Measurements from ENCODE around the gene TLL2.

Gene TLL2

DNA sequence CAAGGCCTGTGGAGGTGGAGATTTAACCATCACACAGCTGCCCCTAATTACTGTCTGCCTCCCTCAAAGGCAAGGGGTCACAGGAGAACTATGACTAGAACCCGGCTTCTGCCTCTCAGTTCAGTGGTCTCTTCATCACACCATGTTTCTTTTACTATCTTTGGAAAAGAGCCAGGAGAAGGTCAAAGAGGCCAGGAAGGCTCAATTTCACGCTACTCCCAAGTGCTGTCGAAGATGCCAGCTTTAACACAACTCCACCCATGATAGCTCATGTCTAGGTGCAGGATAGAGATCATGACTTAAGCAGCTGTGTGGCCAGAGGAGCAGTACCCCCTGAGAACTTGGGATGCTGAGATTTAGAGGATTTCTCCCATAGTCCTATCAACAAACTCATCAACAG, 94.4 kb downstream of the TLL2 start:
- DNase-seq, result no peak

DNA sequence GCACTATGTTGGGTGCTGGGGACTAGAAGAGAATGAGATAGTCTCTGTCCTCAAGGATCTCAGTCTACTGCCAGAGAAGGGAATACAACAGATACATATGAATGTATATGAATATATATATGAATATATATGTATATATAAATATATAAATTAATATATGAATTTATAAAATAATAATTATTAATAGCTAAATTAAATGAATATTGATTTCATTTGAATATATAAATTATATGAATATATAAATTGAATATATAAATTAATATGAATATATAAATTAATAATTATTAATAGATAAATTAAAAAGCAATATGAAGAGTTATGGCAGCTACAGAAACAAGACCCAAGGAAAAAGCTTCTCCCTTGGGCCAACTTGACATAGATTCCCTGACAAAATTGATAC, 95.1 kb downstream of the TLL2 start:
- no peak for DNase-seq

DNA sequence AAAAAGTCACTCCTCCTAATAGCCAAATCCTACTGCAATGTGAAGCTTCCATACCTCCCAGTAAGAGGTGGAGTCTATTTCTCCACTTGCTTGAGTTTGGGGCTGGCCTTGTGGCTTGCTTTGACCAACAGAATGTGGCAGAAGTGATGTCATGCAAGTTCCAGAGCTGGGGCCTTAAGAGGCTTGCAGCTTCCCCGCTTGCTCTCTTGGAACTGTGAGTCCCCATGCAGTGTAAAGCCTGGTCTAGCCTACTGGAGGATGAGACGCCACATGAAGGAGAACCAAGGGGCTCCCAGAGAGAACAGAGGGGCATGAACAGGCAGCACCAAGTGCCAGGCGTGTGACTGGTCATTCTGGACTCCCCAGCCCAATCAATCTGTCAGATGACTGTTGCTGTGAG, 96.3 kb downstream of the TLL2 start:
- no peak for DNase-seq

DNA sequence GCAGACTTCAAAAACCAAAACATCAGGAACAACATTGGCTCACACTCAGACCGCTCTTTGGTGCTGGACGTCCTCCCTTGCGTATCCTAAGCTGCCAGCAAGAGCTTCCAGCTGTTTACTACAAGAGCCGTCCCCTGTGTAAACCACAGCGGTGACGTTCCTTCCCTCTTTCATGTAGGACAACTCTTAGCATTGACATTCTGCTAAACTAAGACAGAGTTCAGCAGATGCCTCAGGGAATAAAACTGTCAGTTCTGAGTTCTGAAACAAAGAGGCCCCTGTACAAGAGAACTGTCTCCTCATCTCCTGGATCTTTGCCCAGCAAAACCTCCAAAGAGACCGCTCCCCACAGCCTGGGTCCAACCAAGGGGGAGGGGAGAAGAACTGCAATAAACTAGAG, 97.1 kb downstream of the TLL2 start:
- no peak for DNase-seq

DNA sequence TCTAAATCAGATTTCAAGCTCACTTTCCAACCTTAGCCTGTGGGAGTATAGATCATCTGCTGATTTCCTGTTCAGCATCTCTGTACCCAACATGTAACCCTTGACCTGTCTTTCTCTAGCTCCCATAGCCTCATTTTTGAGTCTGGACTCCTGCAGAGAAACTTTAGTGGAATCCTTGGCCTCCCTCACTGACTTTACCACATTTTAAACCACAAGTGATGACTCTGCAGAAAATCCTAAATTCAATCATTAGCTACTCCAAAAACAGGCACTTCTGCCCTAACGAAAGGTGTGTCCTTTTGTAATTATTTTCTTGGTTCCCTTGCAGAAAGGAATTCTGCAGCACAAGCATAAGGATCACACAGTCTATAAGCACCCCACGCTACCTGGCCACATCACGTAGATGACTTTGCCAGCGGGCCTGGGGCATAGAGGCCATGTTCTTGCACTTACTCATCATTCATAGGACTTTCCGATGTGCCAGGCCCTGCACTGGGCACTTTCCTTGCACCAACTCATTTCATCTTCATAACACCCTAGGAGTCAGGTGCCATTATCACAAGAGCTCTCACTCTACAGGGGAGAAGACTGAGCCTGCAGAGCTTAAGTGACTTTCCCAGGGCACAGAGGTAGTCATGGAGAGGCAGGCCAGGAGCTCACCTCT, 97.7 kb downstream of the TLL2 start:
- DNase-seq, result no peak

DNA sequence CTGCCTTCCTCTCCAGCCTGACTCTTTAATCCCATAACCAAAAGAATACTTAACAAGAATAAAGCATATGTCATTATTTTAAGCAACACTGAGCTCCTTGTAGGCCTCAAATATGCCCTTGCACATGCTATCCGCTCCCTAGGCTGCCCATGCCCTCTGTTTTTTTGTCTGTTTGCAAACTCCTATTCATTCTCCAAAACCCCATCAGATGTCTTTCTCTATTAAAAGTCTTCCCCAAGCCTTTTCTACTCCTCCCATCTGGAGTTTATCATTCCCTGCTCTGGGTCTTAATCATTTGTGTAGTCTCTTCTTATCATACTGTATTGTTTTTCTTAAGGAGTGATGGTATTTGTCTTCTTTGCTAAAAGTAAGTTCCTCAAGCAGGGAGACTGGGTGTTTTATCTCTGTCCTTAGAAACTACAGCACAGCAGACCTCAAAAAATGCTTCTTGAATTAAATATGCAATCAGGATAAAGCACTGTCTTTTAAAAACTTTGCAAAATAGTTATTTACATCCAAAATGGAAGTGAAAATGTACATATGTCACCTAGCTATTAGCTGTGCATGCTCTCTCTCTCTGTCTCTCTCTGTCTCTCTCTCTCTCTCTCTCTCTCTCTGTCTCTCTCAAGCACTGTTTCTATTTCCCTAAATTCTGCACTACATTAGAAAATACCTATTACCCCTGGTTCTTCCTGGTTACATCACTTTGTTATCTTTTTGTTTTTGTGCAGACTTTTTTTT, 98.4 kb downstream of the TLL2 start:
- DNase-seq, result no peak

DNA sequence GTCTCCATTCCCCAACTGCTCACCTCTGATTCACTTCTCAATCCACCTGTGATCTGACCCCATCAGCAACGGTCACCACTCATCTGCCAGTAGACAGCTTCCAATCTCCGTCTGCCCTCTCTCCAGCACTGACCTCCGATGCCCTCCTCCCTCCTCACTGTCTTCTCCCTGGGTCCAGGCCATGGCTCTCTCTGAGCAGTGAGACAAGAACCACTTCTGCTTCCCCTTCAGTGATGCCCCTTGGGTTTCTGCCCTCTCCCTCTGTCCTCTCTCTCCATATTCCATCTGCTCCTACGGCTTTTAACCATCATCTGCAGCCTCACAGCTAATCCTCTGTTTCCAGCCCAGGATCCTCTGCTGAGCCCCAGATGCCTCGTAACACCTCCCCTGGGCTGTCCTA, 99.4 kb downstream of the TLL2 start:
- no peak for DNase-seq

DNA sequence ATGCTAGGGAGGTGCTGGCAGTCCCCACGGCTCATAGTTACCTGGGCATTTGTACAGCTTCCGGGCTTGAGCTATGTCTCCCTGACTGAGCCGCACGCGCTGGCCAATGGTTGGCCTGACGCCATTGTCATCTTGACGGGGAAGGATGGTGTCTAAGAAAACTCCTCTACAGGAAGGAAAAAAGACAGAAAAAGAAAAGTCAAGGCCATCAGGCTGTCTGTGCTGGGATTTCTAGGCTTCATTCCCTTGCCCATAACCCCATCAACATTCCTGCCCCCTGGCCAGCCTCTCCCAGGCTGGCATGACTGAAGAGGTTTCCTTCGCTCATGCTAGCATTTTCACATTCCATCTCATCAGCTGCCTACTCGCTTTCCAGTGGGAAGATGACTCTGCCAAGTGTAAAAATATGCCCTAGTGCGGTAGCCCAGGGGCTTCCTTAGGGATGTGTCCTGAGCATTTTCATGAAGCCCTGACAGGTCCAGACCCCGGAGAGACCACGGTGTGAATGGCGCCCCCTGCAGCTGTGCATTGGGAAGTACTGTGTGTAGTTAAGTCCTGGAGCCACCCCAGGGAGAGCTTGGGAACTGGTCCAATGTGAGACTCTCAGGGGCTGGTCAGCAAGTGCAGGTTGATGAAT, 100.5 kb downstream of the TLL2 start:
- no peak for DNase-seq

DNA sequence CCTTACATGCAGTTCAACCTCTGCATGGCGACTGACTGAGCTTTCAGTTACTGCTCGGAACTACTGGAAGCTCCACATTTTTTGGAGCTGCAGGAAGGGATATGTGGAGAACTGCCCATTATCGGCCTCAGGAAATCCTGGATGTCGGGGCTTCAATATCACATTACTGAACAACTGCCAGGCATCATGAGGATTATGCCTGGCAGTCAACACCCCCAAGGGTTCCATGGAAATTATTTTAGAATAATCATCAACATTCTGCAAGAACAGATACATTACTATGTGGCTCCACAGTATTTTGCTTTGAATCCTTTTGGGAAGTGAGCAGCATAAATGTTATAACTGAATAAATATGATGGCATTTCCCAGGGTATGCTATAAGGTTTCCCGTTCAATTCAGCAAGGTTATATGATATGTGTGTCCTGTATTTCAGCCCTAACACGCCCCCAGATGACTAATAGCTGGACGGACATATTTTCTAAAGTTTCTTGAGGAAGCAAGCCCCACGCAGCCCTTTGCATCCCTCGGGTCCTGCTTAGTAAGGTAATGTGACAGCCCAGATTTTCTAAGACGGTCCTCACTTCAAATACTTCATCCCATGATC, 101.9 kb downstream of the TLL2 start:
- DNase-seq, result no peak

DNA sequence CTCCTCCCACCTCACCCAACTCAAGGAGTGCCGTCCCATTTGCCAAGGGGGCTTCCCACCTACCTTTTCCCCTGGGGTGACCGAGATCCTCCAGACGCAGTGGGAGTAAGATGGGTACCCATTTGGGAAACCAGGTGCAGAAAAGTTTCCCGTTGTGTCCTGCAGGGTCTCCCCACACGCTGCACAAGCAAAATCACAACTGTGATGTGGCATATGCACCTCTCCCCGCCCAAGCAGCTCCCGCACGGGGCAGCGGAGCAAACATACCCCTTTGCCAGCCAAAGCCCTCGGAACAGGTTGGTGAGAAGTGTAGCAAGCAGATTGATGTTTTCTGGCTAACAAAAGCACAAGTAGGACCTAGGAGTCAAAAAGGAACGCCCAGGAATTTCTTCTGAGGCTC, 103.4 kb downstream of the TLL2 start:
- no peak for DNase-seq

DNA sequence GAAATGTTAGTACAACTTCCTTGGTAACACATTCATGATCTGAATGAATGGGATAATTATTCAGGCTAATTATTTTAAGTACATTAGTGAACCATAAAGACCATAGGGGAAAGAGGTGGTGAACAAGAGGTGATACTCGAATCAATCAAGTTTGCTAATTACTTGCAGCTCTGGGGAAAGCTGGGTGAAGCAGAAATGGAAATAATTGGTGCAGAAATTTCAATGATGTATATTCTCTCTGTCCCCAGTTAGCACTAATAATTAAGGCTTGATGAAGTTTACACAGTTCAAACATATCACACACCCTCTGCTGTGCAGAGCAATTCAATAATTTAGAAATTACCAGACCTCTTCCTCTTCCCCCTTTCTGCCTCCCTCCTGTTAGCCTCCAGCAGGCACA, 105.5 kb downstream of the TLL2 start:
- DNase-seq, result no peak

DNA sequence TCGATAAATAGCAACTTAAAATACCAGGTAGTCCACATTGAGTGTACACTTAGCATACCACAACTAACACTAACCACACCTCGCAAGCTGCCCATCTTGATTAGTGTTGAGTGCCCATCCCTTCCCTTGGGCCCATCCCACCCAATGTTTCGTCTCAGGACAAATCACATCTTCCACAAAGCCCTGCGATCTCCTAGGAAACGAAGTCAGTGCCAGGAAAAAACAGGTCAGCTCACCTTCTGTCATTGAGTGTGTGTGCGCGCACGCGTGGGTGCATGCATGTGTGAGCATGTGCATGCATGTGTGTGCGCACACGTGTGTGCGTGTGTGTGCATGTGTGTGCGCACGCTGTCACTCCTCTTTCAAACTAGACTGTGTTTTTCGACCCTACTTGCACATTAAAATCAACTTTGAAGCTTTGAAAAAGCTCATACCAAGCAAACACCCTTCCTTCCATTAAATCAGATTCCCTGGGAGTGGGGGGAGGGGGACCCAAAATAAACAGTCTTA, 106.1 kb downstream of the TLL2 start:
- no peak for DNase-seq

DNA sequence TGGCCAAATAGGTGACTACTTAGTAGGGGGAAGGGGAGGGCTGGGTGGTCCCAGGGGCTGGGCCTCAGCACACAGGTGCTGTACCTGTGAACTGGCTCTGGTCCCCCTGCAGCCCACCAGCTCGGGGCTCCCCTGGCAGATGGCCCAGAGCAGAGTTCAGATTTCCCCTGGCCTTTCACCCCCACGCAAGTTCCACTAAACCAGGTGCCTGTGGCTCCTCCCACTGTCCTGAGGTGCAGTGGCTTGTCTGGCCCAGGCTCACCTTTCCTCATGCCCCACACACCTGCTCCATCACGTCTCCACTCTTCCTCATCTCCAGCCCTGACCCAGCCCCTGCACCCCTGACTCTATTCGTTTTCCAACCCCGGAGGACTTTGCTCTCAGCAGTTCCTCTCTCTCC, 107.6 kb downstream of the TLL2 start:
- DNase-seq, result no peak

DNA sequence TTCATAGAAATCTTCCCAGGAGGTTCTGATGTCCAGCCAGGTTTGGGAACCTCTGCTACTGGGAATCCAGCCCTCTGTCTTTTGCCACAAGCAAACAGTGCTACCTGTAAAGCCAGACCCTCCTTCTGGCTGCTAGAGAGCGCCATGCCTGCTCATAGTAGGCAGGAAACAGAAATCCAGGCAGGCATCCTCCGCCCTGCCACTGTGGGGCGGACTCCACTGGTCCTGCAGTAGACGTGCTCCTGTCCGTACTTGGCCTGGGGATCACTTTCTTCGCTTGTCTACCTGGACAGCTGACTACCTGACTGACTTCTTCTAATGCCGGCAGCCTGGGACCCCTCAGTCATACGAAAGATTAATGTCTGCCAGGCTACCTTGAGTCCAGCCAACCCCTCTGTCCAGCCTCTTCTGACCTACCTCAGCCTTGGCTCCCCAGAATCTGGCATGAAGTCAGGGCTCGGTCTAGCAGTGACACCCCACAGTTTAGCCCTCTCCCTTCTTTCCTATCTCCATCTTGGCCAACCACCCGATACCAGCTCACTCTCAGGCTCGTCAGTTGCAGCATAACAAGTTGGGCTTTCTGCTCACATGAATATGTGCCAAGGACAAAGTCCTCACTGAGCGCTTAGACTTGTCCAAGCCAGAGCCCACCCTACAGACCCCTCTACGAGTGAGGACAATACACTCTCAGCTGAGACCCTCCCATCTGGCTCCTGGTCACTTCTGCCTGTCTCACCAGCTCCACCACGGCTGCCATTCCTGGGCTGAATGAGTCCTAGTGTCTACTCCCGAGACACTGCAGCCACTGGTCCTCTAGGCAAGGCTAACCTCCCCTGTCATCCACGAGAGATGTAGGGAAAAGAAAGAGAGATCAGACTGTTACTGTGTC, 111.1 kb downstream of the TLL2 start:
- no peak for DNase-seq

DNA sequence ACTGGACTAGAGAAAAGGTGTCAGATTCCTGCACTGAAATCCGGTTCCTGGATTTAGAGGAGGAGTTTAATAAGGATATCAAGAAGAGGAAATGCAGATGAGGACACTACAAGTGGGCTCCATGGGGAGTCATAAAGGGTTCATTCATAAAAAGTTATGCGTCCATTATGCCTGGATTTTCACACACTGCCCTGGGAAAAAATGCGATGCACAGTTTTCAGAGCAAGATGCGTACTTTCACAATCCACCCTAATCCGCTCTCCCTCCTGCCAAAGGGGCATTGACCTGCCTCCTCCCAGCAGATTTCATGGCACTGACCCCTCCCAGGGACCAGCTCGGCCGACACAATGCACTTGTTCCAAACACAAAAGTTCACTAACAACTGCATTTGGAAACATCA, 112.7 kb downstream of the TLL2 start:
- DNase-seq, result no peak

DNA sequence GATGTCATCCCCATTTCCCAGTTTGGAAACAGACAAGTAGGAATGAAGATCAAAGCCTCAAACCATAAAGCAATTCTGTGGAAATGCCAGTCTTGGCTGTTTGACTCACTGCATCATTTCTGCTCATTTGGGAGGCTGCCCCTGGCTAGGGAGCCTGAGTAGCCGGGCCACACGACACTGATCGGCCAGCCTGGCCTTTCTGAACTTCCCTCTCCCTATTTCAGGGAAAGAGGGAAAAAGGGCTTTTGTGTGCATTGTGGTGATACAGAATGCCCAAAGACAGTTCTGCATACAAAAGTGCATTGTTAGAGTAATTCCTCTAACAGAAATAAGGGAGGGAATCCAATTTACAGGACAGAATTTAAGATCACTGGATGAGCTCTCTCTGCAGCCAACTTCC, 113.3 kb downstream of the TLL2 start:
- DNase-seq, result no peak

DNA sequence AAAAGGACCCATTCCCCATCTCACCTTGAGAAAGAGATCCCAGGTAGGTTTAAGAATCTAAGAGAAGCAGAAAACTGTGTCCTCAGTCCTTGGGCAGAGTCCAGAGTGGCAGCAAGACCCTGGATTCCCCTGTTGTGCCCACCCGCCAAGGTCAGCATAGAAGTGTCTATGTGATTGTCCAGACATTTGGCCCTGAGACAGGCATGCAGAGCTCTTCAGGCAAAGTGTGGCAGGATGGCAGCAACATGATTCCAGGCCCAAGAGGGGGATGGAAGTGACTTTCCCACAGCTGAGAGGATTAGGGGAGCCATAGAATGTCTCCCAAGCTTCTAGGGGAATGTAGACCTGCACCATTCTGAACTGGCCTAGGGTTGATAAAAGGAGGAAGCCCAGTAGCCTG, 115.8 kb downstream of the TLL2 start:
- no peak for DNase-seq

DNA sequence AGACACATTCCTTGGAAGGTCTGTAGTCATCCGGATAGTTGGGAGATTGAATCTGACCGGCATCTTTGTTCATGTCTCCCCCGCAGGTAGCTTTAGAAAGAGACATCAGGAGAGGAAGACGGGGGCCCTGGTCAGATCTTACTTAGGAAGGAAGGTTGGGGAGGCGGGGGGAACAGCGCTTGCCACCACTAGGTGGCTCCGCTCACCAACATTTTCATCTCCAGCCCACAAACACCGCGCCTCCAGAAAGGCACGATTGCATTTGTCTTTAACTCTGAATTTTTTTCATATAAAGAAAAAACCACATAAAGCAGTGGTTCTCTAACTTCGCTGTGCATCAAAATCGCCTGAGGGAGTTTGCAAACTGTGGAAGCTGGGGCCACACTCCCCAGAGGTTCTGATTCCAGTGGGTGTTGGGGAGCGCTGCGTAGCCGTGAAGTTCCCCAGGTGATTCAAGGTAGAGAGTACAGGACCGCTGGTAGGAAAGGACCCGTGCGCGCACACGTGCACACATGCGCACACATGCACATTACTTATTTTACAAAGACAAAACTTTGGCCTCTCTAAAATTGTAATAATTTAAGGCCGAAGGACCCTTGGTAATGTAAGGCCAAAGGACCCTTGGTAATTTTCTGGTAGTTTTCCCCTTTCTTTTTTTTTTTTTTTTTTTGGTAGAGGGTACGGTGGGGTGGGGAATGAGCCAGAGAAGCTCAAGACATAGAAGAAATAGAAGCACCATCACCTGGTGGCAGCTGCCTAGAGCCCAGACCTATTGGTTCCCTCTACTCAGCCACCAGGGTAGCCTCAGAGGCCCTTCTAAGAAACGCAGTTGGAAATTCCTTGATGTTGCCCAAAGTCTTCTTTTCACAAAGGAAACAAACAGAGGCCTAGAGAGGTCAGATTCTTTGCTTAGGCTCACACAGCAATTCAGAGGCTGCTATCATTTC, 117.5 kb downstream of the TLL2 start:
- no peak for DNase-seq

DNA sequence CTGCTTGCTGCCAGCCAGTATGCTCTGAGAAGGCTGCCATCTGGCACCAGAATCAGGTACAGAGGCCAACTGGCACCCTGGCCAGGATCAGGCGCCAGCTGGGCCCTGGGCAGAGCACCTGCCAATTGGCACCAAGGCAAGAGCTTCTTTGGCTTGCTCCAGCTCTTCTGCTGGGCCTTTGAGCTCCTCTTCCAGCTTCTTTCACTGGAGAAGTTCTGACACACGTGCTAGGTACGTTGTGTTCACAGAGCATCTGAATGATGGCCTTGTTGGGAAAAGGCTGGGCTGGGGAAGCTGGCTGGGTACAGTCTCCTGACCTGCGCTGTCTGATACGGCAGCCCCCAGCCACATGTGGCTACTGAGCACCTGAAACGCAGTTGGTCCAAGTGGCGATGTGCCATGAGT, 123.3 kb downstream of the TLL2 start:
- no peak for DNase-seq

DNA sequence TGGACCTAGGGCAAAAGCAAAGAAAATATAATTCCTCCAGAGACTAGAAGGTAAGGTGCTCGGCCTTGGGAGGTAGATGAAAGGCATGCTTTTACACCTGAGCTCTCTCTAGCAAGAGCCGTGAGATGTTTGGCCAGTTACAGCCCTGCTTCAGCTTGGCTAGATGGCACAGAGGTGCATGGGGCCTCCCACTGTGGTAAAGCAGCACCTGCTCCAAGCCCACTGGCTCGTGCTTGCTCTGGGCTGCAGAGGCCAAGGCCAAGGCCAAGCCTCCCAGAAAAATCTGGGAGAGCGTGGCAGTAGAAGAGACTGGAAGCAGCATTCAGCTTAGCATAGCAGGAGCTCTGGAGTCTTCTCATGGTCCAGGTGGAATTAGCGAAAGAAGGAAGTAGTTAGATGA, 123.9 kb downstream of the TLL2 start:
- no peak for DNase-seq

DNA sequence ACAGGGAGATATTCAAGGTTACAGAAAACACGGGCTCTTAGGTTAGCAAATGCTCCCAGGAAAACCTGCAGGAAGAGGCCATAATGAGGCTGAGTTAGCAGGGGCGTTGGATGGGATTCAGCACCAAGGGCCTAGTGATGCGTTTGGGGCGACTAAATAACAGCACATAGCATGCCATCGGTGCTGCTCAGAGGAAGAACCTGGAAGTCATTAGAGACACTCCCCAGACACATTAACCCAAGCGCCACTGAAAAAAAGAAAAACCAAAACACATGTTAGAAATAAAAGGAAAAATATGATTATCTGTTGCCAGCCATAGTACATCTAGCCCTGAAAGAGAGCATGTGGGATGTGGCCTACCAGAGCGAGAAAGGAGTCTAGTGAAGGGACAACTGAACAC, 126.1 kb downstream of the TLL2 start:
- DNase-seq, result no peak

DNA sequence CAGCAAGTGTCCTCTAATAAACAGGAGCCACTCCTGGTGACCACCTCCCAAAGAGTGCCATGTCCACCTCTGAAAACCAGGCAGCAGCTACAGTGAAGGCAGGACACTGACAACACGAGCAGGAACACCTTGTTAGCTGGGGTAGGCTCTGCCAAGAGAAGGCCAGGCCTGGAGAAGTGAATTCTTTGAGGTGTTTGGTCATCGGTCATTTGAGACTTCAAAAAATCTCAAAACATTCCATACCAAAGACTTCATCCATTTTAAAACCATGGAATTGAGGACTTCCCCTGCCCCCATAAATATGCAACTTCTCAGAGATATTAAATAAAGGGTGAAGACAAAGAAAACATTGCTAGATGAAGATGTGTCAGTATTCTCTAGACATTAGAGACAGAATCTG, 126.6 kb downstream of the TLL2 start:
- no peak for DNase-seq
